Activated T-cell treated with anti-CD3 and anti-CD28 coated beads for 1 hour (primary cell): ENCODE data around the gene NLE1.

Experiments
- DNase-seq: peaks from one replicate; pipeline ENCODE4 v3.0.0-alpha.2; 2020; ENCODE audit warnings: low read depth

The NLE1 gene

DNA sequence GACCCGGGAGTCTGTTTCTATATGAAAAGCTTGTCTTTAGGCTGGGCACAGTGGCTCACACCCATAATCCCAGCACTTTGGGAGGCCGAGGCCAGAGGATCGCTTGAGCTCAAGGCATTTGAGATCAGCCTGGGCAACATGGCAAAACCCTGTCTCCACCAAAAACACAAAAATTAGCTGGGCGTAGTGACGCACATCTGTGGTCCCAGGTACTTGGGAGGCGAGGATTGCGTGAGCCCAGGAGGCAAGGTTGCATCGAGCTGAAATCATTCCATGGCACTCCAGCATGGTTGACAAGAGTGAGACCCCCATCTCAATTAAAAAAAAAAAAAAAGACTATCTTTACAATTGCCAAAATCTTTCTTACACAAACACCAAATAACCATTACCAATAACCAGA is 55.9 kb downstream of the NLE1 start:
- no peak for DNase-seq

- no peak for DNase-seq
Measured at GRCh38 chr17:35084987-35085386, 57.1 kb downstream of the NLE1 start.

- no peak for DNase-seq
Measured at GRCh38 chr17:35083071-35083470, 59.0 kb downstream of the NLE1 start.

DNA sequence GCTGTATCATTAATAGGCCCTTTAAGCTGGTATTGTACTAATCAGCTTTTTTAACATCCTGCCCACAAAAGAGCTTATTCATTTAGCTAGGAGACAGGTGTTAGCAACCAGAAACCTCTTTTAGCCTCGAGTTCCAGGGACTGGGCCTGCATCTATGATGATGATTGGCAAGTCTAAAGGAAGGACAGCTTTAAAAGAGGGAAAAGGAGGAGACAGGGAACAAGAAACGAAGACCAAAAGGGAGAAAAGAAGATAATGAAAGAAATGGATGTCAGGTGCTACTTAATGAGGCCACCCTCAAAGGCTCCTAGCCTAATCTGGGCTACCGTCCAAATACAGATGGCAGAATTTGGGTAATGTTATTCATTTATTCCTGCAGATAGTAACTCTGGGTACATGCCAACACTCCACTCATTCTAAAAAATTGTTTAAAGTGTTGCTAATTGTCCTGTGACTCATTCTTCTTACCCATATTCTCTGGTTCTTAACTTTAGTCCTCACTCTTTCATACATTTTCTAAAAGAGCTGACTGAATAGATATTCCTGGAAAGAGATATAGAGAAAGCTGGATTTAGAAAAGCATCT is 59.9 kb downstream of the NLE1 start:
- no peak for DNase-seq

- DNase-seq: no peak
Measured at GRCh38 chr17:35081638-35082037, 60.5 kb downstream of the NLE1 start.

GRCh38 chr17:35080536-35080935 is 61.6 kb downstream of the NLE1 start:
- DNase-seq: no peak

DNA sequence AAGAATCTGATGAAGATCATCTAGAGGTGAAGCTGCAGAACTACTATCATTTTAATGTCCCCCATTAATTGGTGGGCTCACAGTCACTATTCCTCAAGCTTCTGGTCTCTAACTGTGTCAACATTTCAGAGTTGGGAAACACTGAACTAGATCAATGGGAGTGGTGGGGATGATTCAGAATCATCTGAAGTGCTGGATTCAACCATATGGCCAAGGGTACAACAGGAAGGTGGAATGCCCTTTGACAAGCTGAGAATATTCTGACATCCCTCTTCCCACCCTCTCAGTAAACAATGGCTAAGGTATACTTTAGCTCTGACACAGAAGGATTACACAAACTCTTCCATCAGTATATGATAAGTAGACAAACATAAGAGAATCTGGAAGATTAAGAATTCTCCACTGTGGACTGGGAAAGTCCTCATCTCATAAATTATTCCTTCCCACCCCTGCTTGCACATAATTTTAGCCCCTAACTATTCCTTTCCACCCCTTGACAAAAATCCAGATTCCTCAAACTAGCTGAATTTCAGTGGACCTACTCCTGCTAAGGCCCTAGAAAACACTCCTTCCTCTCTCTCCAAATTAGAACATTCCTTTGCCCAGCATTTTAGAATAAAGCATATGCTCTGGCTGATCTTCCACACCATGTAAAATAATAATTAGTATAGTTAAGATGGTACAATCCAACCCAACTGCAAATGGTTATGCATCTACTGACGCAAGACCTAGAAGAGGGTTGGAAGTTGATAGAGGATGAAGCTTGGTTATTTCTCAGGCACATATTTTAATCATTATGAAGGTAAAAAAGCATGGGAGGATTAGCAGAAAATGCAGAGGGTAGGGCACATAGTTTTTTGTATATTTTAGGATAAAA is 62.3 kb downstream of the NLE1 start:
- no peak for DNase-seq
